ENCODE measurements around the gene TFEB.

- TF ChIP-seq CTCF (IDR thresholded peaks at IDR 0.05 in 8 of 11, conservative IDR thresholded peaks at IDR 0.05 in 3 of 11) (no peak), POLR2AphosphoS5 (IDR thresholded peaks at IDR 0.05) (no peak)
These were observed 83.3 kb downstream of the TFEB start for GRCh38 chr6:41651962-41652657.

Data from spleen (tissue), 7 donors.